Placental pericyte (primary cell): Measurements from ENCODE around the gene TOR1B. TPM values are rescaled to one million over a fixed set of nuclear protein-coding genes. Genes with fewer than 3 reads are reported as not detected.

ENCODE experiments used
- total RNA-seq: library from RNA; depleted of rRNA; stranded (reverse); fragments of >200 nt; gene quantifications from 2 replicates; pipeline ENCODE4 v1.2.3, GENCODE V29; 2012

Gene TOR1B, protein sequence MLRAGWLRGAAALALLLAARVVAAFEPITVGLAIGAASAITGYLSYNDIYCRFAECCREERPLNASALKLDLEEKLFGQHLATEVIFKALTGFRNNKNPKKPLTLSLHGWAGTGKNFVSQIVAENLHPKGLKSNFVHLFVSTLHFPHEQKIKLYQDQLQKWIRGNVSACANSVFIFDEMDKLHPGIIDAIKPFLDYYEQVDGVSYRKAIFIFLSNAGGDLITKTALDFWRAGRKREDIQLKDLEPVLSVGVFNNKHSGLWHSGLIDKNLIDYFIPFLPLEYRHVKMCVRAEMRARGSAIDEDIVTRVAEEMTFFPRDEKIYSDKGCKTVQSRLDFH
- 29.1 and 42.4 TPM in 2 replicates for total RNA-seq

GRCh38 chr9:129802833-129803675, at the start of gene TOR1B:
TSS of gene TOR1B (plus strand) at chr9:129803184. CDS start at chr9:129803213, 29 bp downstream.

DNA sequence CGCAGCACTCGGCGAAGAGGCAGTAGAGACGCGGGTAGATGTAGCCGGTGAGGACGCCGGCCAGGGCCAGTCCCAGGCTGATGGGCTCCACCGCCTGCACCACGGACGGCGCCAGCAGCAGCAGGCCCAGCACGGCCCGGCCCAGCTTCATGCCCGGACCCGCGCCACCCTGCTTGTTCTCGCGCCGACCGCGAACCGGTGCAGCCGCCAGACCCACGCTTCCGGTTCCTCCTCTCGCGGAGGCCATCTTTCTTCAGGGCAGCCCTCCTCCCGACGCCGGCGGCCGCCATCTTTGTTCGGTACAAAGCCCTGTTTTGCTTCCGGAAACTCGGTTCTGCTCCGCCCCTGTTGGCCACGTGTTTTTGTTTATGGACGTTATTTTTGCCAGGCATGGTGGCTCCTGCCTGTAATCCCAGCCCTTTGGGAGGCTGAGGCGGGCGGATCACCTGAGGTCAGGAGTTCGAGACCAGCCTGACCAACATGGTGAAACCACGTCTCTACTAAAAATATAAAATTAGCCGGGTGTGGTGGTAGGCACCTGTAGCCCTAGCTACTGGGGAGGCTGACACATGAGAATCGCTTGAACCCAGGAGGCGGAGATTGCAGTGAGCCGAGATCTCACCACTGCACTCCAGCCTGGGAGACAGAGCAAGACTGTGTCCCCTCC, 21.1 kb downstream of the TOR1B start, which contains the start of gene TOR1A:
Gene TOR1A (minus strand): TSS at position 202 of the 667 bp plus-strand sequence. CDS start 51 bp downstream, at position 151.

DNA sequence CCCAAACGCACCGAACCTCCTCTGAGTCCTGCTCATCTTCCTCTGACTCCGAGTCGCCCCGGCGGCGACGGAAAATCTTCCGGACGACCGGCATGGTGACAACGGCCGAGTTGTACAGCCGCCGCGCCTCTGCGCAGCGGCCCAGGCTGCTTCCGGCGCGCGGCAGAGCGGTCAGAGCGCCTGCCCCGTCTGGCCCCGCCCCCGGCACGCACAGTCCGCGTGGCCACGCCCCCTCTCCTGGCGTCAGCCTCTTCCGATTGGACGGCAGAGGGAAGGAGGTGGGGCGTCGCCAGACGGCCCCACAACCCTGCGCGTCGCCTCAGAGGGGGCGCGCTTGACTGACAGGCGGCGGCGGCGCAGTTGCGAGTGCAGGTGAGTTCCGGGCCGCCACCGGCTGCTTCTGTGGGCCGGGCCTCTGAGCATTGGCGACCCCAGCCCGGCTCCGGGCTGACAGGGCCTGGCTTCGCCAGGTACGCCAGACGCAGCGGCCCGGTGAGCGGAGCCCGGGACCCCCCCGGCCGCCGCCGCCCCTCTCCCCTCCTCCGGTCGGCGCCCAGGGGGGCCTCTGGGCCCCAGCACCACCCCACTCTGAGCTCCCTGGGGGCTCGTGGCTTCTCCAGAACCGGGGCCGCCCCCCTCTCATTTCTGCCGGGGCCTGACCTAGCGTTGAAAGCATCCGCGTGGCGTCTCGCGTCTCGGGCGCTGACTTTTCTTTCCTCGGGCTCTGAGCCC, 32.3 kb downstream of the TOR1B start, which contains the start of the genes C9orf78 and USP20:
Gene C9orf78 (minus strand): TSS at position 148 of the 732 bp plus-strand sequence. CDS start 54 bp downstream, at position 94.
Gene USP20 (plus strand): TSS at position 331 of the 732 bp plus-strand sequence. CDS start 17,098 bp downstream, outside the sequence.

Other genes with a start within 250 kb of the TOR1B start
- gene C9orf50, start 182.1 kb upstream of the TOR1B start, total RNA-seq = not detected in 2 replicates
- 29.1 and 44.7 TPM in 2 replicates for gene NTMT1, start 177.0 kb upstream of the TOR1B start, total RNA-seq
- gene ASB6, start 161.0 kb upstream of the TOR1B start, total RNA-seq = 21.0 and 26.3 TPM in 2 replicates
- 0.14 and 3.7 TPM in 2 replicates for gene PRRX2, start 137.5 kb upstream of the TOR1B start, total RNA-seq
- 3.9 and 138 TPM in 2 replicates for gene PTGES, start 50.1 kb upstream of the TOR1B start, total RNA-seq
- 51.6 and 69.1 TPM in 2 replicates for gene TOR1A, start 21.0 kb downstream of the TOR1B start, total RNA-seq
- 30.0 and 32.5 TPM in 2 replicates for gene C9orf78, start 32.1 kb downstream of the TOR1B start, total RNA-seq
- 13.3 and 13.9 TPM in 2 replicates for gene USP20, start 32.3 kb downstream of the TOR1B start, total RNA-seq
- 23.2 and 43.5 TPM in 2 replicates for gene FNBP1, start 240.0 kb downstream of the TOR1B start, total RNA-seq